GM13976 (cell line): ENCODE data around the gene CRYBG3.

Source experiments
- DNase-seq: peaks from one replicate; pipeline ENCODE4 v3.0.0; 2012; ENCODE audit warnings: low spot score
- CTCF ChIP-seq: IDR thresholded peaks from 2 replicates; pipeline ENCODE4 v1.5.1; 2012; ENCODE audit warnings: borderline replicate concordance, mild to moderate bottlenecking; ENCODE audit not compliant: insufficient read depth; ENCODE audit errors: extremely low read depth, missing control alignments, control extremely low read depth
- in situ Hi-C: fragments of 300-500 bp; cut with MboI; formaldehyde crosslinking; loops from one replicate; pipeline ENCODE4 v1.12.0; 2022; ENCODE audit warnings: low sequenced_read_pairs, mixed read lengths, inconsistent platforms; ENCODE audit not compliant: unreplicated experiment

The CRYBG3 gene

GRCh38 chr3:97992547-97993173 is 170.8 kb downstream of the CRYBG3 start:
- no peak for DNase-seq
- in situ Hi-C loops, result no loop called here
- TF ChIP-seq CTCF, result no peak

DNA sequence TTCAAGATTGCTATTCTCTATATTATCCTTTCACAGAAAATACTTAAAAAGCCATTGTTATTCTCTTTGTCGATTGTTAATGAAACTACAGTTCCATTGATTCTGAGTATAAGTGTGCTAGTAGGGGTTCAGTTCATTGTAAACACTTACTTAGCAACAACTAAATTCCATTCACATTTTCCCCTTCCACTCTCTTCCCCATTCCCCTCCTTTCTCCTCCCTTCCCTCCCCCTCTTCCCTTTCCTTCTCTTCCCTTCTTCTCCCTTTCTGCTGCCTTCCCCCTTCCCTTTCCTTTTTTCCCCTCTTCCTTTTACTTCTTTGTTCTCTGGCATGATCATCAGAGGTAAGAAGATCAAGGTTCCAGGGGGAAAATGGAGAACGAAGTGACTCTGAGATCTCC is 171.7 kb downstream of the CRYBG3 start:
- in situ Hi-C loops, result no loop called here
- TF ChIP-seq CTCF, result no peak
- no peak for DNase-seq

DNA sequence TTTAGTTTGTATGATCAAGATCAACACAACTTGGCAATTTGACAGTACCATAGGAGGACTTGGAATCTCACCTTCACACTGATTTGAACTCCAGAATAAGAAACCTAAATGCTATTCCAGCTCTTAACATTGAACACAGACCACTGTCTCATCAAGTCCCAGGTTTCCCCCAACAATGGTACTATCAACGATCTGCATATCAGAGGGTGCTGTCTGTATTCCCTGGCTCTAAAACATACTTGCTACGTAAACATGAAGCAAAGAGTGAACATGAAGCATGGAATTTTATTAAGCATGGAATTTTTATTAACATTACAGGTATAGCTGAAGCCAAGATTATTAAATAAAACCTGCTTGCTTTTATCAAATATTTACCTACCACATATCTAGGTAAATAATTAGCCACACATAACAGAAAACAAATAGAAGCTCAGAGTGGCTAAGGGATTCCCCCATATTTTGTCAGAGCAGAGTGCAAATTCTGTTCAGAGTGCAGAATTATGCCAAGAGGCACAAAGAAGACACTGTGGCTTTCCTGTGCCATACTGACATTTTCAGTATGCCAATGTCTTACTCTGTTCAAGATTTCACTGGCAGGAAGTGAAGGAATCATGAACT is 172.6 kb downstream of the CRYBG3 start:
- in situ Hi-C loops, result no loop called here
- no peak for TF ChIP-seq CTCF
- DNase-seq, result no peak
